B cell (primary cell): ENCODE data around the gene AICDA.

Source experiments
- CTCF ChIP-seq: fragments of 200-600 bp; IDR thresholded peaks from one replicate; pipeline ENCODE4 v1.8.0; 2022; ENCODE audit warnings: antibody characterized with exemption, mild to moderate bottlenecking
- EZH2 ChIP-seq: IDR thresholded peaks from 2 replicates; pipeline ENCODE4 v1.6.1; 2012; ENCODE audit warnings: borderline replicate concordance, low read depth, mild to moderate bottlenecking, moderate library complexity, low read length; ENCODE audit not compliant: insufficient read depth, poor library complexity, severe bottlenecking

- TF ChIP-seq CTCF (no peak), EZH2 (no peak)
These were observed 5.8 kb downstream of the AICDA start for GRCh38 chr12:8606890-8607289.
